Nucleus accumbens (tissue), 56 donors: ENCODE measurements around the gene SLC49A4.

ENCODE experiments used
- DNase-seq, 56 donors: peaks; one replicate each; lab custom pipeline; 2025; lab: John Stamatoyannopoulos, UW

Gene SLC49A4

DNA sequence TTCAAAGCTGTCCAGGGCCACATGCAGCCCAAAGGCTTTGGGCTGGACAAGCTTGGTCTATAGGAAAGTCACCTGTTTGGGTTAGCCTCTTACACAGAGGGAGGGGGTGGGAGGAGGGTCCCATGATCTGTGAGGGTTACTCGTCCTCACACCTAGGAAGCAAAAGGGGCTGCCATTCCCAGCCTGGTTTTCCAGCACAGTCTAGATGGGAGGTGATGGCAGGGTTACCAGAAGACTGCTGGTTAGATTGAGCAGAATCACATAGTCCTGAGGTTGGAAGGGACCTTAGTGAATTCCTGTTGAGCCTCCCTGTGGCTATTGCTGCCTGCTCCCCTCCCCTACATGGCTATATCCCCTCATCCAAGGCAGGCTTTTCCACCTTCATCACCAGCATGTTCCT lies 130.9 kb downstream of the SLC49A4 start:
- DNase-seq = no peak

DNA sequence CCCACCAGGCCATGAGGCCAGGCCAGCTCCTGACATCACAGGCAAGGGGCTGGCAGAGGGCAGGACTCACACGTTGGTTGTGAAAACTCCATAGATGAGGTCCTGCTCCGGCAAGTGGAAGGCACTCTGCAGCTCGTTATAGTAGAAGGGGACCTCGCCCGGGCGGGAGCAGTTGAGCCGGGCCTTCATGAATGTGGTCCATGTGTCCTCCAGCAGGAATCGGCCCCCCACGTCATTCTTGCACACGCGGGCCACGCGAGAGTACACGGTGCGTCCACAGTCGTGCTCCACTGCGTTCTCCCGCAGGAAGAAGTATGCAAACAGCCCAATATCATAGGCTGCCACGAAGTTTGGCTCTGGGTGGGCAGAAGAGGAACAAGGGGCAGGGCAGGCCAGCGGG lies 131.5 kb downstream of the SLC49A4 start:
- no peak for DNase-seq

DNA sequence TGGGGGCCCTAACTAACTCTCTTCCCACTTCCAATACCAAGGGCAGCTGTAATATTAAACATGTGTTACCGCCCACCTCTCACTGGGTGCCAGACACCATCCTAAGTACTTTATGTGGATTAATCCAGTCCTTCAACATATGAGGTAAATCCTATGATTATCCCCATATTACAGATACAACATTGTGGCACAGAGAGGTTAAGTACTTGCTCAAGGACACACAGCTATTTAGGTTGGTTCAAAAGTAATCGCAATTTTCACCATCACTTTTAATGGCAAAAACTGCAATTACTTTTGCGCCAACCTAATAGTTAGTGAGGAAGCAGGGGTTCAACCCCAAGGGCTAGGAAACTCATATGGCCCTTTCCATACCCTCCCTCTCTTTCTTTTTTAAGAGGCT lies 131.9 kb downstream of the SLC49A4 start:
- no peak for DNase-seq

DNA sequence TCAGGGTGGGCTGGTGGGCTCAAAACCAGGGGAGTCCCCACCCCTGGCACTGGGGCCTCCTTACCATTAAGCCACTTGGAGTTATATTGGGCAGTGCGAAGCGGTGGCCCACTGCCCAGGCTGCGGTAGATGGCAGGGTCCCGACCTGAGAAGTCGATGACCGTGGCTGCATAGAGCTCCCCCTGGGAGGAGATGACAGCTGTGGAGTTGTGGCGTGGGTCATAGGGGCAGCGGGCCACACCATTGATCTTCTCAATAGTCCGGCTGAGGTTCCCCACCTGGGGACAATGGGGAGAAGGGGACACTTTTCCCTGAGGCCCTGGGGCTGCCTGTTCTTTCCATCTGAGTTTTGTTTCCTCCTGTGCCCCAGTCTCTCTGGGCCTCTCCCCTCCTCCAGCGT lies 132.9 kb downstream of the SLC49A4 start:
- DNase-seq = no peak

DNA sequence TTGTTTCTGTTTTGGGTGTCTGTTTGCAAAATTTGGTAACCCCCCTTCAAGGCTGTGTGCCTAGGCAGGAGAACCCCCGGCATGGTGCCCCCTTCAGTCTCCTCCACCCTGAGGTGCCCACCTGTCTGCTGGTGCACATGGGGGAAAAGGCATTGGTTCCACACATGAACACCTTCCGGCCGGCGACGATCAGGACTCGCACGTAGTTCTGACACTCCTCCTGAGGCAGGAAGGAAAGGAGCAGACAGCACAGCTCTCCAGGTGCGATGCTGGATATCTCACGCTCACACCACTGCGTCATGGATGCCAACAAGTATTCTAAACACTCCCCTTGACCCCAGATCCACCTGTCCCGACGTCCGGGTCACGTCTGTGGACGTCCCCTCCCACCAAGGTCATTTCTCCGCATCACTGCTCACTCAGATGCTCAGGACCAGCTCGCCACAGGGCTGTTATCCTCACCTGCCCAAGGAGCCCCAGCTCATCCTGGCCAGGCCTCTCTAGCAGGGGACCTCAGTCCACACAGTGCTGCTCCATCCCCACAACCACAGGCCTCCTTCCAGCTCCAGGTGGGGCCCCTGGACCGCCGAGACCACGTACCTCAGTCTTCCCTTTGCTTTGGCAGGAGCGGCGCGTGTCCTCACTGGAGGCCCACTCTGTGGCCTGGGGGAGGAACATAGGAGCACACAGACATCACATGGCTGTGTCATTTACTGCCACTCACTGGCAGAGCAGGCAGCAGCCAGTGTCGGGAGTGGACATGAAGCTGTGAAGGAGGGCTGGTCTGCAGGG lies 133.7 kb downstream of the SLC49A4 start:
- no peak for DNase-seq

DNA sequence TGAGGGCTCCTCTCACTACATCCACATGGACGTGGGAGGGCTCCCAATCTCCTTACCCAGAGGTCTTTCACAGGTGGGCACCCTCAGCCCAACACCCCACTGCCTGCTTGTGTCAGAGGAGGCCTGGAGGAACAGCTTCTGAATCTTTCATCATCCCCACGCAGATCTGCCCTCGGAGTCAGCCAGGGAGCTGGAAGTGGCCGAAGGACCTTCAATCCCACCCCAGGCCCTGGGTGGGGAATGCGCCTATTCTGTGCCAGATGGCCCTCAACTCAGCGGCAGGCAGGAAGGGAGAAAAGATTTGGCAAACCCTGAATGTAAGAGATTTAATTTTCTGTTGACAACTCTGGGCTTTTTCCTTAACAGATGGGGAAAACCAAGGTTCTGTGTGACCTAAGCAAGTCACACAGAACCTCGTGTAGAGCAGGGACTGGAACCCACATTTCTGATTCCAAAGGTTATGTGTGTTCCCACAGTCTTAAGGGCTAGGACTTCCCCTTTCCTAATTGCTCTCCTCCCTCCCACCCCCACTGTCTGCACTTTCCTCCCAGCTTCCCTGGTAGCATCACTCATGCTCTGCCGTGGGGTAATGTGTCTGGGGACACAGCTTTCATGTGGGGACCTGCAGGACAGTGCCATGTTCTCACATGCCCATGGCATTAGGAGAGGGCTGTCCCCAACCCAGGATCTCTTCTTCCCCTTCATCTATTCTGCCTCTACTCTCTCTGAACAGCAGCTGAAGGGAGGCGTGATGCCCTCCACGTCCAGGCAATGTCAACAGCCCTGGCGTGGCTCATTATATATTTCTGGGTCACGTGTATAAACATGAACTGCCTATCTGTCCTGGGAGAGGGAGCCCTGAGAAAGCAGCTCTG lies 134.6 kb downstream of the SLC49A4 start:
- no peak for DNase-seq

DNA sequence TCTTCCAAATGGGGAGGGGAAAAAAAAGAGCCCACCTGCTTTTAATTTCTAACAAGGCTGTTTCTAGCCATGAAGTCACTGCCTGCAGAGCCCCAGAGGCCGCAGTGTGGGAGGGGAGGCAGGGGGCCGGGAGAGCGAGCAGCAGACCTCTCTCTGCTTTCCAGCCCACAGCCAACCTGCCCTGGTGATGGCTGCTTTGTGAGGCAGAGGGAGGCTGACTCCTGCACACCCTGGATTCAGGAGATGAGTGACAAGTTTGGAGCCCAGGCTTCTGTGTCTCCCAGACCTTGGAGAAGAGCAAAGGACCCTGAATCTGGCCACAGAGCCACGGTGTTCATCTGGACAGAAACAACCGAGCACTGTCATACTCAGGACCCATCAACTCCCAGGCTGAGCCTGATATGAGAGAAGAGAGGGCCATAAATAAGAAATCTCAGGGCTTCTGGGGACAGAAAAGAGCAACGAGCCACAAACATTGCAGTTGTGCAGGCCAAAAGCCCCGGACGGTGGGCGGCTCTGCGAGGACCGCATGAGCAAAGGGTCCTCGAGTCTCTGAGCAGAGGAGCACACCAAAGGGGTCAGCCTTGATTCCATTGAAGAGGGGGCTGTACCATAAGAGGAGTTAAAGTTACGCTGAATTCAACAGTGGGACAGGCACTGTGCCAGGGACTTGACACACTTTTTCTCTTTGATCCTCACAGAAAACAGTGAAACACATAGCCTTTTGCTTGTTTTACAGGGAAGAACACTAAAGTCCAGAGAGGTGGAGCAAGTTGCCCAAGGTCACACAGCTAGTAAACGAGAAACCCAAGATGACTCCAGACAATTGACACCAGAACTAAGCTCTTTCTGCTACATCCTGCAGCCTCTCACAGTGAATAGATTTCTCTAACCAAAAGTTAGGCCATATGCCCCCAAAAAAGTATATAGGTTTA lies 135.5 kb downstream of the SLC49A4 start:
- no peak for DNase-seq
